Common myeloid progenitor, CD34-positive (primary cell): ENCODE data around the gene DUSP22.
"Not testable (repeated sequence)": the region's sequence is repeated elsewhere in the genome, so short reads cannot be mapped to it uniquely, and the experiment has no call there.

Source experiments
- CTCF ChIA-PET: fragments of 350-600 bp; sonication (Branson Sonifier 250); formaldehyde crosslinking; loops from one replicate; lab custom pipeline; 2021; ENCODE audit warnings: antibody characterized with exemption; lab: Charles Lee
- POLR2A ChIA-PET: fragments of 350-600 bp; sonication (Branson Sonifier 250); formaldehyde crosslinking; loops from one replicate; lab custom pipeline; 2021; ENCODE audit warnings: antibody characterized with exemption; lab: Charles Lee
- DNase-seq, 3 donors: peaks; one replicate each; pipeline versions ENCODE4 v3.0.0 to v3.0.0-alpha.2; 2013
- H3K27ac ChIP-seq, 2 experiments: 1 replicate in 1 of 2; 2 replicates in 1 of 2; pipeline ENCODE4 v1.7.0; 2013; ENCODE audit warnings: inconsistent platforms in 2 of 2, low read length in 2 of 2, mild to moderate bottlenecking in 2 of 2, low read depth in 1 of 2, moderate library complexity in 1 of 2; ENCODE audit not compliant: severe bottlenecking in 2 of 2, insufficient read depth in 1 of 2, poor library complexity in 1 of 2
- H3K27me3 ChIP-seq, 5 experiments: replicated peaks in 2 of 5; 1 replicate in 3 of 5; 2 replicates in 2 of 5; pipeline versions ENCODE4 v1.6.1 to v1.7.0; 2013; ENCODE audit warnings: low read length in 4 of 5, mild to moderate bottlenecking in 2 of 5, moderate library complexity in 2 of 5, inconsistent platforms in 1 of 5; ENCODE audit not compliant: insufficient read depth in 5 of 5, control insufficient read depth in 4 of 5
- H3K36me3 ChIP-seq, 4 experiments: 1 replicate in 2 of 4; 2 replicates in 2 of 4; pipeline versions ENCODE4 v1.6.1 to v1.7.0; 2013; ENCODE audit warnings: low read length in 3 of 4, control low read depth in 1 of 4, mild to moderate bottlenecking in 1 of 4; ENCODE audit not compliant: control insufficient read depth in 4 of 4, insufficient read depth in 4 of 4
- H3K4me1 ChIP-seq, 4 experiments: 1 replicate in 3 of 4; 2 replicates in 1 of 4; pipeline versions ENCODE4 v1.6.1 to v1.7.1; 2013; ENCODE audit warnings: low read length in 3 of 4, mild to moderate bottlenecking in 3 of 4, control low read depth in 1 of 4, inconsistent platforms in 1 of 4, moderate library complexity in 1 of 4; ENCODE audit not compliant: control insufficient read depth in 4 of 4, insufficient read depth in 4 of 4; ENCODE audit errors: control extremely low read depth in 1 of 4
- H3K4me3 ChIP-seq, 7 experiments: 1 replicate in 4 of 7; 2 replicates in 3 of 7; pipeline versions ENCODE4 v1.5.1 to v1.7.0; 2013; ENCODE audit warnings: mild to moderate bottlenecking in 7 of 7, low read length in 6 of 7, moderate library complexity in 6 of 7, inconsistent platforms in 2 of 7, low read depth in 2 of 7, control low read depth in 1 of 7; ENCODE audit not compliant: insufficient read depth in 4 of 7, control insufficient read depth in 1 of 7; ENCODE audit errors: extremely low read depth in 1 of 7
- H3K9me3 ChIP-seq, 5 experiments: 1 replicate in 4 of 5; 2 replicates in 1 of 5; pipeline versions ENCODE4 v1.6.1 to v1.7.1; 2013; ENCODE audit warnings: low read length in 4 of 5, mild to moderate bottlenecking in 2 of 5, inconsistent platforms in 1 of 5, low read depth in 1 of 5, moderate library complexity in 1 of 5; ENCODE audit not compliant: control insufficient read depth in 4 of 5, insufficient read depth in 2 of 5; ENCODE audit errors: control extremely low read depth in 1 of 5
- WGBS: methylation state at CpG from one replicate; pipeline ENCODE4 v1.1.5; 2013; ENCODE audit not compliant: insufficient coverage; 5-methylcytosine and 5-hydroxymethylcytosine counted together

DUSP22 gene

GRCh38 chr6:366389-367297 is 74.4 kb downstream of the DUSP22 start:
- POLR2A ChIA-PET: no interaction called here
- 88% methylated on average over 19 of the region's 19 CpGs for WGBS
- H3K4me3 ChIP-seq: no peak overlapping the region
- H3K27me3 ChIP-seq: peaks cover 0 to 27% (median 2%) of the 10 kb centered on the region in 5 experiments
- no peaks in the 10 kb centered on the region for H3K36me3 ChIP-seq
- peaks cover 0 to 20% (median 7%) of the 10 kb centered on the region in 5 experiments for H3K9me3 ChIP-seq
- H3K4me1 ChIP-seq: no peaks in the 10 kb centered on the region
- DNase-seq: no peak
- CTCF ChIA-PET: interaction anchor here (0.7 kb wide), 1 partner anchor 109 kb away, joined by 3 read pairs; no protein-coding TSS in a partner anchor
- H3K27ac ChIP-seq: no peak overlapping the region

DNA sequence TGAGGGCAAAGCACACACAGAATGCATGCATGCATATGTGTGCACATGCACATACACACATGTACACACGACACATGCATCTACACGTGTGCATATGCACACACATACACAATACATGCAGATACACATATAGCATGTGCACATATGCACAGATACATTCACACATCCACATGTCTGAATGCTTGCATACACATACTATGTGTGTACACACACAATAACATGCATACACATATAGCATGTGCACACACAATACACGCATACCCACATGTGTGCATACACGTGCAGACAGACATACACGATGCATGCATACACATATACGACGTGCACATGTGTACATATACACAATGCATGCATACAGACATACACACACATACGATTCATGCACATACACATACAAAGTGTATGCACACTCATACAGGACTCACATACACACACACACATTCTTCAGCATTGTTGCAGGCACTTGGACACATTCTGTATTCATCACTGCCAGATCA is 75.1 kb downstream of the DUSP22 start:
- Histone ChIP-seq H3K4me1 (peaks cover 0 to 3% (median 2%) of the 10 kb centered on the region in 4 experiments), H3K27ac (no peak overlapping the region), H3K9me3 (peaks cover 0 to 21% (median 7%) of the 10 kb centered on the region in 5 experiments), H3K4me3 (no peak overlapping the region), H3K36me3 (no peaks in the 10 kb centered on the region), H3K27me3 (peaks cover 0 to 32% (median 2%) of the 10 kb centered on the region in 5 experiments)
- no peak for DNase-seq
- CTCF ChIA-PET: no interaction called here
- POLR2A ChIA-PET: no interaction called here
- 84% methylated on average over 8 of the region's 8 CpGs for WGBS

- no peaks in the 10 kb centered on the region for H3K36me3 ChIP-seq
- peaks cover 0 to 38% (median 2%) of the 10 kb centered on the region in 5 experiments for H3K27me3 ChIP-seq
- H3K4me3 ChIP-seq: no peak overlapping the region
- peaks cover 0 to 19% (median 7%) of the 10 kb centered on the region in 5 experiments for H3K9me3 ChIP-seq
- H3K27ac ChIP-seq: no peak overlapping the region
- 86% methylated on average over 12 of the region's 17 CpGs for whole genome bisulfite sequencing
- no peak for DNase-seq
- POLR2A ChIA-PET: no interaction called here
- H3K4me1 ChIP-seq: peaks cover 0 to 9% (median 7%) of the 10 kb centered on the region in 4 experiments
- CTCF ChIA-PET: no interaction called here
Observed at GRCh38 chr6:367891-368630, 75.8 kb downstream of the DUSP22 start.

- H3K36me3 ChIP-seq: no peaks in the 10 kb centered on the region
- peaks cover 0 to 37% (median 2%) of the 10 kb centered on the region in 5 experiments for H3K27me3 ChIP-seq
- H3K9me3 ChIP-seq: peaks cover 0 to 12% (median 2%) of the 10 kb centered on the region in 5 experiments
- no peak overlapping the region for H3K4me3 ChIP-seq
- peaks cover 0 to 9% (median 7%) of the 10 kb centered on the region in 4 experiments for H3K4me1 ChIP-seq
- no peak for DNase-seq
- WGBS: 91% methylated on average over 13 of the region's 13 CpGs
- H3K27ac ChIP-seq: no peak overlapping the region
- ChIA-PET POLR2A (no interaction called here), CTCF (interaction anchor here (1.0 to 1.1 kb wide), 2 partner anchors 8 to 12 kb away, joined by 3 read pairs; no protein-coding TSS in a partner anchor)
Observed at GRCh38 chr6:369559-370431, 77.5 kb downstream of the DUSP22 start.

- H3K4me3 ChIP-seq: no peak overlapping the region
- H3K27me3 ChIP-seq: peaks cover 0 to 37% (median 2%) of the 10 kb centered on the region in 5 experiments
- peaks cover 0 to 12% (median 2%) of the 10 kb centered on the region in 5 experiments for H3K9me3 ChIP-seq
- H3K36me3 ChIP-seq: no peaks in the 10 kb centered on the region
- DNase-seq: no peak
- CTCF ChIA-PET: interaction anchor here (1.0 kb wide), 1 partner anchor 9 kb away, joined by 3 read pairs; no protein-coding TSS in a partner anchor
- 86% methylated on average over 6 of the region's 6 CpGs for whole genome bisulfite sequencing
- POLR2A ChIA-PET: no interaction called here
- peaks cover 0 to 9% (median 7%) of the 10 kb centered on the region in 4 experiments for H3K4me1 ChIP-seq
- no peak overlapping the region for H3K27ac ChIP-seq
Observed at GRCh38 chr6:370555-370954, 78.3 kb downstream of the DUSP22 start.

DNA sequence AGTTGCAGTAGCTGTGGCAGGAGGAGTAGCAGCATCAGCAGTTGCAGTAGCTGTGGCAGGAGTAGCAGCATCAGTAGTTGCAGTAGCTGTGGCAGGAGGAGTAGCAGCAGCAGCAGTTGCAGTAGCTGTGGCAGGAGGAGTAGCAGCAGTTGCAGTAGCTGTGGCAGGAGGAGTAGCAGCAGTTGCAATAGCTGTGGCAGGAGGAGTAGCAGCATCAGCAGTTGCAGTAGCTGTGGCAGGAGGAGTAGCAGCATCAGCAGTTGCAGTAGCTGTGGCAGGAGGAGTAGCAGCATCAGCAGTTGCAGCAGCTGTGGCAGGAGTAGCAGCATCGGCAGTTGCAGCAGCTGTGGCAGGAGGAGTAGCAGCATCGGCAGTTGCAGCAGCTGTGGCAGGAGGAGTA is 79.6 kb downstream of the DUSP22 start:
- POLR2A ChIA-PET, H3K4me3 ChIP-seq, H3K4me1 ChIP-seq, H3K27ac ChIP-seq, DNase-seq, H3K36me3 ChIP-seq: not testable (repeated sequence)
- H3K9me3 ChIP-seq: peaks cover 0 to 12% (median 2%) of the 10 kb centered on the region in 5 experiments
- peaks cover 0 to 26% (median 0%) of the 10 kb centered on the region in 5 experiments for H3K27me3 ChIP-seq
- CTCF ChIA-PET: interaction anchor here (1.2 kb wide), 1 partner anchor 12 kb away, joined by 3 read pairs; no protein-coding TSS in a partner anchor
- WGBS: 100% methylated on average over 1 of the region's 2 CpGs
